Measurements from ENCODE around the gene LORICRIN.

DNA sequence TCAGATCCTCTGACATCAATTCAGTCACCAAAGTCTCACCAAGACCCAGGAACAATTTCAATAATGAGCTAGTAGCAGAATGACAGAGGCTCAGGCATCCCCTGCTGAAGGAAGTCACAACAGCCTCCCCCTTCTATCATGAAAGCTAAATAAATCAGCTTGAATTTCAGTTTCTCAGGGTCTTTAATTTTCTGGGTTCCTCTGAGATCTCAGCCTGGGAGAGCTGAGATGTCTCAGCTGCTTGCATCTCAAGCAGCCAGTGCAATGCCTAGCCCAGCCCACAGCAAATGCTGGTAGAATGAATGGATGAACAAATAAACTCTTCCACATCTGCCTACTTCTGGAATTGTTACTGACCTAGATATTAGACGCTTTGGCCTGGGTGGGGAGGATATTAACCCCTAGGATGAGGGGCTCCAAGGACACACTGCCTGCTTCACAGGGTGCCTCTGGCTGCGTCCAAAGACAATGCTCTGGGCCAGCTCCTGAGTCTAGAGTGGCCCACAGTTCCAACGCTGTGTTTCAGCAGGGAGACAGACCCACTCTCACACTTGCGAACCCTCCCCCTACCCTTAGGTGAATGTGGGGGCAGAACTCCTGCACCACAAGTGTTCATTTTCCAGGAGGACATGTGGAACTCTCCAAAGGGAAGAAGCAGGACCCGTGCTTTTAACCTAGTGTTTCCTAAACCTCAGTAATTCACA lies 11.2 kb upstream of the LORICRIN start:
- TF ChIP-seq POLR2A (conservative IDR thresholded peaks at IDR 0.05) (no peak), RCOR1 (IDR thresholded peaks at IDR 0.05; ENCODE audit: borderline replicate concordance in 1 of 2, low read depth in 2 of 2, low read length in 2 of 2) (no peak)
